Mononuclear cell (primary cell): ENCODE measurements around the gene TSPAN17. TPM values are rescaled to one million over a fixed set of nuclear protein-coding genes. Genes with fewer than 3 reads are reported as not detected.
"Not testable (repeated sequence)": the region's sequence is repeated elsewhere in the genome, so short reads cannot be mapped to it uniquely, and the experiment has no call there.

Source experiments
- H3K27me3 ChIP-seq: 2 replicates; pipeline ENCODE4 v1.6.0; 2011; ENCODE audit warnings: low read length, control low read depth; ENCODE audit not compliant: insufficient read depth
- H3K4me1 ChIP-seq: 2 replicates; pipeline ENCODE4 v1.5.1; 2011; ENCODE audit warnings: mild to moderate bottlenecking, low read length, control low read depth; ENCODE audit not compliant: insufficient read depth
- H3K4me3 ChIP-seq: 2 replicates; pipeline ENCODE4 v1.5.1; 2011; ENCODE audit warnings: mild to moderate bottlenecking, low read length, moderate library complexity
- H3K9me3 ChIP-seq: 2 replicates; pipeline ENCODE4 v1.5.1; 2011; ENCODE audit warnings: low read depth, mild to moderate bottlenecking, control low read depth, low read length
- total RNA-seq: library from RNA; depleted of rRNA; stranded (reverse); fragments of >200 nt; gene quantifications from one replicate; pipeline ENCODE4 v1.2.3, GENCODE V29; 2012

The TSPAN17 gene, protein sequence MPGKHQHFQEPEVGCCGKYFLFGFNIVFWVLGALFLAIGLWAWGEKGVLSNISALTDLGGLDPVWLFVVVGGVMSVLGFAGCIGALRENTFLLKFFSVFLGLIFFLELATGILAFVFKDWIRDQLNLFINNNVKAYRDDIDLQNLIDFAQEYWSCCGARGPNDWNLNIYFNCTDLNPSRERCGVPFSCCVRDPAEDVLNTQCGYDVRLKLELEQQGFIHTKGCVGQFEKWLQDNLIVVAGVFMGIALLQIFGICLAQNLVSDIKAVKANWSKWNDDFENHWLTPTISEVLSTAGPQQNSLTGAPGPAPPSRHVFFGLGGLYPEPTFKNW
- total RNA-seq, result 8.9 TPM

DNA sequence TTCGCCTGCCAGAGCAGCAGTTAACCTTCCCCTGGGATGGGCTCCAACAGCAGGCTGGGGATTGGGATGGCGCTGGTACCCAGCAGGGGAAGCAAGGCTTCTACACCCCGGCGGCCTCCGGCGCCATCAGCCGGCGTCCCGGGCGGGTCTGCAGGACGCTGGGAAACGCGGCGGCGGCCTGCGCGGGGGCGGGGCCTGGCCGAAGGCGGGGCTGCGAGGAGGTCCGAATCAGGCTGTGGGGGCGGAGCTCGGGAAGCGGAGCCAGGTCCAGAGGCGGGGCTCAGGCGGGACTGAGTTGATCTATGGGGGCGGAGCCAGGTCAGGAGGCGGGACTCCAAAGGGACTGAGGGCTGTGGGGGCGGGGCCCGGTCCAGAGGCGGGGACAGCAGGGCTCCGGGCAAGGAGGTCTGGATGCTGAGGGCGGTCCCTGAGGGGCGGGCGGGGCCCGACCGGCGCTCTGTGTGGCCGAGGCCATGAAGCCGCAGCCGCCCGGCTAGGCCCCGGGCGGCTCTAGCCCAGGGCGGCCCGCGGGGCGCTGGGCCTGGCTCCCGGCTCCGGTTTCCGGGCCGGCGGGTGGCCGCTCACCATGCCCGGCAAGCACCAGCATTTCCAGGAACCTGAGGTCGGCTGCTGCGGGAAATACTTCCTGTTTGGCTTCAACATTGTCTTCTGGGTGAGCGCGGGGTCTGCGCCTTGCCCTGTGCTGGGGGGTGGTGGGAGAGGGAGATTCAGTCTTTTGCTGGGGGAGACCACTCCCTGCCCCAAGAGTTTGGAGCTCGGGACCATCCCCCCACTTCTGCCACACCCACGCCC lies at the start of gene TSPAN17:
TSPAN17 (plus strand) TSS at position 455 of the 813 bp plus-strand sequence; CDS start at position 587, 132 bp downstream.
- Histone ChIP-seq H3K4me3 (peak within 1 kb of the TSS; percentile 60), H3K9me3 (no peaks in the 10 kb centered on the region), H3K4me1 (peaks cover 36% of the 10 kb centered on the region), H3K27me3 (no peaks in the 10 kb centered on the region)

DNA sequence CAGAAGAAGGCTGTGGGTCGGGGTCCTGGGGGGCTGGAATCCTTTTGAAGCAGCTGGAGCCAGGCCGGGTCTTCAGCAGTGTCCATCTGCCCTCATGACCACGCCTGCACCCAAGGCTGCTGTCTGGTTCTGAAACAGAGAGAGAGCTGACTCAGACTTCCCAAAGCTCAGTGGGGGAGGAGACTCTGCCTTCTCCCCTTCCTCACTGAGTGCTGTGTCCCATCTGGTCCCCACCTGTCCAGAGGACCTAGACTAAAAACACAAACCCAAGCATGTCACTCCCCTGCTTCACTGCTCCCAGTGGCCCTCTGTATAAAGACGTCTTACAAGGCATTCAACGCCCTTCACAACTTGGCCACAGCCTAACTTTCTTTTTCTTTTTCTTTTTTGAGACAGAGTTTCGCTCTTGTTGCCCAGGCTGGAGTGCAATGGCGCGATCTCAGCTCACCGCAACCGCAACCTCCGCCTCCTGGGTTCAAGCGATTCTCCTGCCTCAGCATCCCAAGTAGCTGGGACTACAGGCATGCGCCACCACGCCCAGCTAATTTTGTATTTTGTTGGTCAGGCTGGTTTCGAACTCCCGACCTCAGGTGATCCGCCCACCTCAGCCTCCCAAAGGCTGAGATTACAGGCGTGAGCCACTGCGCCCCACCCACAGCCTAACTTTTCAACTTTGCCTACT lies 47.4 kb upstream of the TSPAN17 start:
- H3K9me3 ChIP-seq, H3K4me1 ChIP-seq, H3K4me3 ChIP-seq: not testable (repeated sequence)
- peaks cover 10% of the 10 kb centered on the region for H3K27me3 ChIP-seq

DNA sequence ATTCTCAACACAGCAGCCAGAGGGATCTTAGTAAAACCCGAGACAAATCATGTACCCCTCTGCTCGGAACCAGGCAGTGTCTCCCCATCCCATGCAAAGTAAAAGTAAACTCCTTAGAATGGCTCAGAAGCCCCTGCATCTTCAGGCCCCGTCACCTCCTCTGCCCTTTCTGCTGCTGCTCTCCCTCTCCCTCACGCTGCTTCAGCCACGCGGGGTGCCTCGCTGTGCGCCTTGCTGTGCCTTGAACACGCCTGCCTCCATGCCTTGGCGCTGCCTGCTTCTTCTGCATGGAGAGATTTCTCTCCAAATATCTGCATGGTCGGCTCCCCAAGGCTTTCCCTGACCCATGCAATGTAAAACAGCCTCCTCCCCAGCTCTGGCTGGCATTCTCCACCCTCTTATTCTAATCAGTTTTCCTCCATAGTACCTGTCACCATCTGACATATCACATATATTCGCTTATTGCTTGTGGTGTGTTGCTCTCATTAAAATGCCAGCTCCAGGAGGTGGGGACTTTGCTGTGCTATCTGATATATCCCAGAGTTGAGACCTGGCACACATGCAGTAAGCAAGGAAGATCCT lies 45.3 kb upstream of the TSPAN17 start:
- H3K27me3 ChIP-seq, result peaks cover 4% of the 10 kb centered on the region
- no peak overlapping the region for H3K4me3 ChIP-seq
- H3K4me1 ChIP-seq, result no peaks in the 10 kb centered on the region
- no peaks in the 10 kb centered on the region for H3K9me3 ChIP-seq

DNA sequence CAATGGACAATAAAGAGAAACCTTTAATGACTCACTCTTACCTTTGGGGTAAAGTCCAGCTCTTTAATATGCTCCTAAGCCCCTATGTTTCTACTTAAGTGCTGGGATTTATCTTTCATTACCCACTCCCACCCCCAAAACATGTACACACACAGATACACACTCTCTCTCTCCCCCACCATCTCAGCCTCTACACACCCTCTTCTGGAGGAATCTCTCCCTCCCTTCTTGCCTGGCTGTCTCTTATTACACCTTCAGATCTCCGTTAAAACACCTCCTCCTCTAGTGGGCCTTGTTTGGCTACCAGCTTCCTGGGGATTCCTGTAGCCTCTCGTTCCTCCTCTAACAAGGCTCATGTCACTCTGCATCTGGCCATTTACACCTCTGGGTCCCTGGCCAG lies 44.2 kb upstream of the TSPAN17 start:
- no peaks in the 10 kb centered on the region for H3K9me3 ChIP-seq
- H3K4me3 ChIP-seq, result no peak overlapping the region
- H3K27me3 ChIP-seq, result no peaks in the 10 kb centered on the region
- H3K4me1 ChIP-seq, result no peaks in the 10 kb centered on the region

DNA sequence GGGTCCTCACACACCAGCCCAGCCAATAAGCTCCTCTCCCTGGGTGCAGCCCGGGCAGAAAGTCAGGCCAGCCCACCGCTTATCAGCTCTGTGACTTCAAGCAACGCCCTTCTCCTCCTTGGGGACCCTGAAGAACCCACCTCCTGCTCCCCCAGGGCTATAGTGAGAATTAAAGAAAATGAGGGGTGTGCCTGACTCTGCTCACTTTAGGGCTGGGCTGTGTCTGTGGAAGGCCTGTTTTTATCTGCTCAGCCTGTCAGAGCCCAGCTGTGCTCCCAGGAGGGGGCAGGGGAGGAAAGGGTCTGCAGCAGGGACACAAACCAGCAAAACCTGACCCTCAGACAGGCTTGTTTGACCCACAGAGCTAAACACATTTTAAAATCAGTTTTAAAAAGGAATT lies 41.3 kb upstream of the TSPAN17 start:
- no peak overlapping the region for H3K4me3 ChIP-seq
- H3K9me3 ChIP-seq, result no peaks in the 10 kb centered on the region
- peaks cover 14% of the 10 kb centered on the region for H3K27me3 ChIP-seq
- H3K4me1 ChIP-seq, result no peaks in the 10 kb centered on the region

DNA sequence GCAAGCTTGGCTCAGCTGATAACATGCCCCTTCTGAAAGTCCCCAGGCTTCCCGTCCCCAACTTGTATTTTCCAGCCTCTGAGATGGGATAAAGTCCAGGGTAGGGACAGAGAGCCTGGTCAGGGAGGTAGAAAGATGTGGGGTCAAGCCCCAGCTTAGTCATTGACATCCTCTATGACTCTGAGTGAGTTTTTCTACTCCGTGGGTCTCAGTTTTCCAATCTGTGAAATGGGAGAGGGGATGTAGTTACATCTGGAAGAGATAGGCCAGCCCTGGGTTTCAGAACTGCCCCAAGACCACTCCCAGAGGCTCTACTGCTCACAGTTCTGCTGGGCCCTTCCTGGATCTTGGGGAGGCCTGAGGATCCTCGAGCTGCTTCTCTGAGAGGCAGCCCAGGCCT lies 40.4 kb upstream of the TSPAN17 start:
- H3K4me1 ChIP-seq, result no peaks in the 10 kb centered on the region
- H3K4me3 ChIP-seq, result no peak overlapping the region
- peaks cover 14% of the 10 kb centered on the region for H3K27me3 ChIP-seq
- no peaks in the 10 kb centered on the region for H3K9me3 ChIP-seq

DNA sequence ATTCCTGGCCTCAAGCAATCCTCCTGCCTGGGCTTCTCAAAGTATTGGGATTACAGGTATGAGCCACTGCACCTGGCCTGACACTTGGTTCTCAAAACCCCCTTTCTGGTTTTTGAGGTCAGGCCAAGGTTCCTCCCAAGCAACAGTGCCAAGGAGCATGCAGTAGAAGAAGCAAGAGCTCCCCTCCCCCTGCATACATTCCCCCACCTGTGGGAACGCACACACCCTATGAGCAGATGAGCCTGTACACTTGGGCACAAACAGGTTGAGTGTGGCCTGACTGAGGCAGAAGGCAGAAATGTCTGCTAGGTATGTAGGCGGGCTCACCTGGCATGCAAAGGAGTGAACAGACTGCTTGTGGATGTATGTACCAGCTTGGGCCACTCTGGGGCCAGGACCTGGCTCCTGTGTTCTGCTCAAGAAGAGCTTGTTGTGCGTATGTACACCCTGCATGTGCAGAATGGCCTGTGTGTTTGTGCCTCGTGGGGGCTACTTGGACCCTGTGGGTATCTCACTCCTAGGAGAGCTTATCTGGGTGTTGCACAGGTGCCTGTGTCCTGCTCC lies 39.1 kb upstream of the TSPAN17 start:
- Histone ChIP-seq H3K4me3 (no peak overlapping the region), H3K4me1 (no peaks in the 10 kb centered on the region), H3K27me3 (peaks cover 21% of the 10 kb centered on the region), H3K9me3 (no peaks in the 10 kb centered on the region)

DNA sequence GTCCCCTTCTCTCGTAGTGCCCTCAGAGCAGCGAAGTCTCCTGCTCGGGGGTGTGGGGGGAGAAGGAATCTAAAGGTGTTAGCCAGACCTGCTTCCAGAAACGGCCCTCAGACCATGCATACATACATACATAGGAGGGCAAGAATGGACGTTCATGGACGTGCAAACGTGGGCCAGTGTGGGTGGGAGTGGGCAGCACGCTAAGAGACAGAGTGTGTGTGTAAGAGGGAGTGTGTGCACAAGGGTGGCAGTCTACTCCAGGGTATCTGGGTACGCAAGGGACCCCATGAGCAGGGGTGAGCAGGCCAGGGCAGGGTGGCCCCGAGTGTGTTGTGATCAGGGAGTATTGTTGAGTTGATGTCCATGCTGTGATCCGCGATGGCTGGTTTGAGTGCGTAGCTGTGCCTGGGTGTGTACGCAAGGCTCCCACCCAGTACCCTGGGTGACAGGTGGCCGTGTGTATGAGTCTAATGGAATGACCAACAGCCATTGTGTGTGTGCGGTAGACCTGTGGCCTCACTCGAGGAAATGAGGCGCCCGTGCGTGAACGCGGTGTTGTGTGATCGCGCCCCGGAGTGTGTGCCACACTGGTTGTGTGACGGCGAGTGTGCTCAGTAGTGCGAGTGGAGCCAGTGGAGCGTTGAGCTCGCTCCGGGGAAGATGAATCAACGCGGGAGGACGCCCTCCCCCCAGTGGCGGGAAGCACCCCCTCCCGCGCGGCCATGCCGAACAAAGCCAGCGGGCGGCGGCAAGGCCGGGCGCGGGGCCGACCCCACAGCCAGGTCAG lies 38.2 kb upstream of the TSPAN17 start:
- H3K9me3 ChIP-seq, result no peaks in the 10 kb centered on the region
- H3K27me3 ChIP-seq, result peaks cover 21% of the 10 kb centered on the region
- no peaks in the 10 kb centered on the region for H3K4me1 ChIP-seq
- H3K4me3 ChIP-seq, result no peak overlapping the region

DNA sequence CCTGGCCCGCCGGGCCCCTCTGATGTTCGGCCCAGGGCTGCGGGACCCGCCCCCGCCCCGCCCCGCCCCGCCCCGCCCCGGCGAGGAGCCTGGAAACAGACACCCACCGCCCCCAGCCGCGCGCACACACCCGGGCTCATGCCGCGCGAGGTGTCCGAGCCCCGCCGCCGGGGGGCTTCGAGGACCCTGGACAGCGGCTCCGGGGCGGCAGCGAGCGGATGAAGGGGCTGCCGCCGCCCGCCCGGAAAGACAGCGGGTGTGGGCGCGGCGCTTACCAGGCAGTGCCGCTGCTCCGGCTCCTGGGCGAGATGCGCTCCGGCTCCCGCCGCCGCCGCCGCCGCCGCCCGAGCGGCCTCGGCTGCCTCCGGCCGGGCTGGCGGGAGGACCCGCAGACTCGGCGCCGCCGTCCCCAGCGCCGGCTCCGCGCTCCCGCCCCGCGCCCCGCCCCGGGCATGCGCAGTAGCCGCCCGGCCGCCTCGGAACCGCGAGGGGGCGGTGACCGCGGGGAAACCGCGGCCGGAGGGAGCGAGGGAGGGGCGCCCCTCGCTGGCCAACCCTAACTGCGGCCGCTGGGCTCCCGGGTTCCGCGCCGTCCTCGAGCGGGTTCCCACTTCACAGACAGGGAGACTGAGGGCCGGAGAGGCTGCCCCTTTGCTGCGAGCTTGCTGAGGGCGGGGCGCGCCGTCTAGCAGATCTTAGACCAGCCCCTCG lies 37.4 kb upstream of the TSPAN17 start, which contains the start of gene GPRIN1:
GPRIN1 (minus strand) TSS at position 433 of the 711 bp plus-strand sequence. CDS start 10,322 bp downstream, outside the sequence.
- Histone ChIP-seq H3K9me3 (no peaks in the 10 kb centered on the region), H3K4me3 (peak within 1 kb of the TSS; percentile 44), H3K4me1 (no peaks in the 10 kb centered on the region), H3K27me3 (peaks cover 21% of the 10 kb centered on the region)

DNA sequence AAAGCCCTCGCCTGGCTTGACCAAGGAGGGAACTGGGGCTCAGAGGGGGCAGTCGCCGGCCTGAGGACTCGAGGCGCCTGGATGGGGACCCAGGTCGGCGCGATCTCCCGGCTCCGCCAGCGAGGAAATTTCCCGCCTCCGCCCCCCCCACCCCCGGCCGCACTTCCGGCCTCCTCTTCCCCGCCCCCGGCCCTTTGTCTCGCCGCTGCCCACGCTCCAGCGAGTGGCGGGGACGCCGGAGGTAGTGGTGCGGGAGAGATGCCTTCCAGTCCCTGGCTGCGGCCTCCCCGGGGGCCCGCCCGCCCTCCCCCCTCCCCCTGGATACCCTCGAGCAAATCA lies 36.9 kb upstream of the TSPAN17 start:
- Histone ChIP-seq H3K4me3 (peak overlapping the region; percentile 44), H3K27me3 (peaks cover 21% of the 10 kb centered on the region), H3K4me1 (no peaks in the 10 kb centered on the region), H3K9me3 (no peaks in the 10 kb centered on the region)

DNA sequence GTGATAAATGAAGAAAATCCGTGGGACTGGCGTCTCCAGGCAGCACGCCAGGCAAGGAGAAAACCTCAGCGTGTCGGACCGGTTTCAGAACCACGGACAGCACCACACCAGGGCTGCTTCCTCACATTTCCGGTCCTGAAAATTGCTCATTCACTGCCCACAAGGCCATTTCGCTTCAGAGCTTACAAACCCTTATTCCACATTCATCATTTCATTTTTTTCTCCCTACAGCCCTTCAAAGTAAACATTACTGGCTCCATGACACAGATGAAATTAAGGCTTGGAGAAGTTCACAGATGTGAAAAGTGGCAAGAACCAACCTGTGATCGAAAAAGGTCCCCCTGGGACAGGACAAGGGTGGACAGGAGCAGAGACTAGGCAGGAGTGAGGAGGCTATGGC lies 35.8 kb upstream of the TSPAN17 start:
- Histone ChIP-seq H3K4me1 (no peaks in the 10 kb centered on the region), H3K9me3 (no peaks in the 10 kb centered on the region), H3K4me3 (no peak overlapping the region), H3K27me3 (peaks cover 21% of the 10 kb centered on the region)

DNA sequence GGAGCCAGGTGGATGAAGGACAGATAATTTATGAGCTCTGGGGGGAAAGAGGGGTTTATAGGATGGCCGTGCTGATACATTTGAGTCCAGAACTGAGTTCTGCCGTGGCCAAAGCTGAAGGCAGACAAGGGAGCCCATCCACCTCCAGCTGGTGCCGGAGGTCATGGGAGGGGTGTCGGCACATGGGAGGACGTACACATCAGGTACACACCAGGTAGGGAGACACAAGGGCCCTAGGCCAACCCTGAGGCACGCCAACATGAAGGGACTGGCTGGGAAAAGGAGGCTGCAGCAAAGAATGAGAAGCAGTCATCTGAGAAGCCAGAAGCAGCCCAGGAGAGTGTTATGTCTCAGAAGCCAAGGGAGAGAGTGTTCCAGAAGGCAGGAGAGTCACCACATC lies 35.3 kb upstream of the TSPAN17 start:
- Histone ChIP-seq H3K9me3 (no peaks in the 10 kb centered on the region), H3K4me1 (no peaks in the 10 kb centered on the region), H3K27me3 (peaks cover 21% of the 10 kb centered on the region), H3K4me3 (no peak overlapping the region)

DNA sequence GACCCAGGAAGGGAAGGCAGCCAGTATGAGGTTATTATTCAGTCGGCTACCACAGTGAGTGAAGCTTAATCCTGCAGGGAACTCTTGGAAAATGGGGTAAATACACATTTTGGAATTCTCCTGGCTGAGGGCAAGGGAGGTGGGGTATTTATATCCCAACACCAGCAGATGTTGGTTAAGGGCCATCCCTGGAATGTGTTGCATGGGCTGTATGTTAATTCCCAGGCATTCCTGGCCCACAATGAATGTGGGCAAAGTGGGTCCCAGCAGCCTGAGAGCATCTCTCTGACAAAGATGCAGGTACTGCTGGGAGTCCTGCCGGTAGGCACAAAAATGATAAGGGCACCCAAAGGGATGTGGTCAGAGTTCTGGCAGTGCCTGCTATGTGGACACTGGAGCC lies 34.4 kb upstream of the TSPAN17 start:
- no peak overlapping the region for H3K4me3 ChIP-seq
- peaks cover 23% of the 10 kb centered on the region for H3K27me3 ChIP-seq
- H3K9me3 ChIP-seq, result no peaks in the 10 kb centered on the region
- no peaks in the 10 kb centered on the region for H3K4me1 ChIP-seq
